ENCODE measurements around the gene ATRIP.

Gene ATRIP

GRCh38 chr3:48435223-48435595, 11.3 kb upstream of the ATRIP start:
- Histone ChIP-seq H3K9ac (ENCODE audit: low read depth, low read length) (no peak overlapping the region), H3K36me3 (ENCODE audit: insufficient read depth, low read depth, low read length) (peaks cover 36% of the 10 kb centered on the region), H3K4me1 (ENCODE audit: insufficient read depth, low read length) (peaks cover 10% of the 10 kb centered on the region; the same call in 1 of the 2 replicates)

GRCh38 chr3:48435774-48436476, 10.6 kb upstream of the ATRIP start:
- H3K9me3 ChIP-seq (ENCODE audit: insufficient read depth, low read depth, low read length) = no peaks in the 10 kb centered on the region
- no peak overlapping the region for H3K9ac ChIP-seq (ENCODE audit: low read depth, low read length)
- no peak overlapping the region for H3K27ac ChIP-seq (ENCODE audit: low read length)

More at GRCh38 chr3:48435223-48435595, 11.3 kb upstream of the ATRIP start:
- Histone ChIP-seq H3K4me3 (ENCODE audit: low read length) (no peak overlapping the region), H3K27ac (ENCODE audit: low read length) (no peak overlapping the region), H3K9me3 (ENCODE audit: insufficient read depth, low read depth, low read length) (no peaks in the 10 kb centered on the region), H3K27me3 (ENCODE audit: insufficient read depth, low read length) (no peaks in the 10 kb centered on the region)

GRCh38 chr3:48436477-48436787, 10.1 kb upstream of the ATRIP start:
- no peak overlapping the region for H3K4me3 ChIP-seq (ENCODE audit: low read length)
- peaks cover 33% of the 10 kb centered on the region for H3K36me3 ChIP-seq (ENCODE audit: insufficient read depth, low read depth, low read length)
- H3K4me1 ChIP-seq (ENCODE audit: insufficient read depth, low read length) = 0 out of 2 replicates have a peak, but pooled peaks cover 2% of the 10 kb centered on the region
- no peaks in the 10 kb centered on the region for H3K9me3 ChIP-seq (ENCODE audit: insufficient read depth, low read depth, low read length)
- H3K27me3 ChIP-seq (ENCODE audit: insufficient read depth, low read length) = no peaks in the 10 kb centered on the region
- H3K9ac ChIP-seq (ENCODE audit: low read depth, low read length) = no peak overlapping the region
- no peak overlapping the region for H3K27ac ChIP-seq (ENCODE audit: low read length)

More at GRCh38 chr3:48435774-48436476, 10.6 kb upstream of the ATRIP start:
- Histone ChIP-seq H3K4me1 (ENCODE audit: insufficient read depth, low read length) (peaks cover 2% of the 10 kb centered on the region; the same call in 1 of the 2 replicates), H3K4me3 (ENCODE audit: low read length) (no peak overlapping the region), H3K36me3 (ENCODE audit: insufficient read depth, low read depth, low read length) (peaks cover 36% of the 10 kb centered on the region), H3K27me3 (ENCODE audit: insufficient read depth, low read length) (no peaks in the 10 kb centered on the region)

GRCh38 chr3:48436855-48437254, 9.7 kb upstream of the ATRIP start:
- H3K4me1 ChIP-seq (ENCODE audit: insufficient read depth, low read length) = 0 out of 2 replicates have a peak, but pooled peaks cover 4% of the 10 kb centered on the region
- no peak overlapping the region for H3K4me3 ChIP-seq (ENCODE audit: low read length)
- H3K27me3 ChIP-seq (ENCODE audit: insufficient read depth, low read length) = no peaks in the 10 kb centered on the region
- no peaks in the 10 kb centered on the region for H3K9me3 ChIP-seq (ENCODE audit: insufficient read depth, low read depth, low read length)
- H3K9ac ChIP-seq (ENCODE audit: low read depth, low read length) = no peak overlapping the region
- no peak overlapping the region for H3K27ac ChIP-seq (ENCODE audit: low read length)
- H3K36me3 ChIP-seq (ENCODE audit: insufficient read depth, low read depth, low read length) = peaks cover 33% of the 10 kb centered on the region

- Histone ChIP-seq H3K27ac (ENCODE audit: low read length) (no peak overlapping the region), H3K4me1 (ENCODE audit: insufficient read depth, low read length) (0 out of 2 replicates have a peak, but pooled peaks cover 4% of the 10 kb centered on the region), H3K4me3 (ENCODE audit: low read length) (no peak overlapping the region), H3K9ac (ENCODE audit: low read depth, low read length) (no peak overlapping the region), H3K9me3 (ENCODE audit: insufficient read depth, low read depth, low read length) (no peaks in the 10 kb centered on the region), H3K36me3 (ENCODE audit: insufficient read depth, low read depth, low read length) (peaks cover 35% of the 10 kb centered on the region), H3K27me3 (ENCODE audit: insufficient read depth, low read length) (no peaks in the 10 kb centered on the region)
Observed at GRCh38 chr3:48437812-48438211, 8.7 kb upstream of the ATRIP start.

GRCh38 chr3:48439820-48440589, 6.5 kb upstream of the ATRIP start, which contains the start of the genes CCDC51 and TMA7:
Gene CCDC51, minus strand, starts transcription at chr3:48440119. Its CDS starts 4,991 bp downstream, at chr3:48435128.
Gene TMA7, plus strand, starts transcription at chr3:48440257. Its CDS starts 40 bp downstream, at chr3:48440297.
- Histone ChIP-seq H3K4me1 (ENCODE audit: insufficient read depth, low read length) (0 out of 2 replicates have a peak, but pooled peaks cover 4% of the 10 kb centered on the region), H3K36me3 (ENCODE audit: insufficient read depth, low read depth, low read length) (peaks cover 36% of the 10 kb centered on the region)

GRCh38 chr3:48440590-48440958, 6.0 kb upstream of the ATRIP start:
- peak overlapping the region; percentile 31 for H3K27ac ChIP-seq (ENCODE audit: low read length)
- H3K27me3 ChIP-seq (ENCODE audit: insufficient read depth, low read length) = no peaks in the 10 kb centered on the region
- peak overlapping the region; percentile 97 for H3K4me3 ChIP-seq (ENCODE audit: low read length)
- 0 out of 2 replicates have a peak, but pooled peaks cover 4% of the 10 kb centered on the region for H3K4me1 ChIP-seq (ENCODE audit: insufficient read depth, low read length)
- no peaks in the 10 kb centered on the region for H3K9me3 ChIP-seq (ENCODE audit: insufficient read depth, low read depth, low read length)
- H3K36me3 ChIP-seq (ENCODE audit: insufficient read depth, low read depth, low read length) = peaks cover 36% of the 10 kb centered on the region
- H3K9ac ChIP-seq (ENCODE audit: low read depth, low read length) = peak overlapping the region; percentile 96

More at GRCh38 chr3:48439820-48440589, 6.5 kb upstream of the ATRIP start, which contains the start of the genes CCDC51 and TMA7:
- H3K27ac ChIP-seq (ENCODE audit: low read length) = peak within 1 kb of the TSS; percentile 35
- H3K9me3 ChIP-seq (ENCODE audit: insufficient read depth, low read depth, low read length) = no peaks in the 10 kb centered on the region
- H3K9ac ChIP-seq (ENCODE audit: low read depth, low read length) = peak within 1 kb of the TSS; percentile 96
- H3K4me3 ChIP-seq (ENCODE audit: low read length) = peak within 1 kb of the TSS; percentile 97
- no peaks in the 10 kb centered on the region for H3K27me3 ChIP-seq (ENCODE audit: insufficient read depth, low read length)

GRCh38 chr3:48441940-48442339, 4.6 kb upstream of the ATRIP start:
- Histone ChIP-seq H3K4me3 (ENCODE audit: low read length) (peak overlapping the region; percentile 97), H3K9me3 (ENCODE audit: insufficient read depth, low read depth, low read length) (no peaks in the 10 kb centered on the region), H3K9ac (ENCODE audit: low read depth, low read length) (peak overlapping the region; percentile 23), H3K36me3 (ENCODE audit: insufficient read depth, low read depth, low read length) (peaks cover 36% of the 10 kb centered on the region), H3K27me3 (ENCODE audit: insufficient read depth, low read length) (no peaks in the 10 kb centered on the region), H3K27ac (ENCODE audit: low read length) (no peak overlapping the region), H3K4me1 (ENCODE audit: insufficient read depth, low read length) (0 out of 2 replicates have a peak, but pooled peaks cover 4% of the 10 kb centered on the region)

GRCh38 chr3:48445277-48445882, 1.2 kb upstream of the ATRIP start:
- Histone ChIP-seq H3K27ac (ENCODE audit: low read length) (no peak overlapping the region), H3K9me3 (ENCODE audit: insufficient read depth, low read depth, low read length) (no peaks in the 10 kb centered on the region), H3K27me3 (ENCODE audit: insufficient read depth, low read length) (no peaks in the 10 kb centered on the region), H3K4me3 (ENCODE audit: low read length) (peak overlapping the region; percentile 99), H3K9ac (ENCODE audit: low read depth, low read length) (peak overlapping the region; percentile 95; the same call in 1 of the 2 replicates), H3K36me3 (ENCODE audit: insufficient read depth, low read depth, low read length) (peaks cover 43% of the 10 kb centered on the region), H3K4me1 (ENCODE audit: insufficient read depth, low read length) (peaks cover 10% of the 10 kb centered on the region)

- H3K9ac ChIP-seq (ENCODE audit: low read depth, low read length) = peak overlapping the region; percentile 95
- peaks cover 10% of the 10 kb centered on the region for H3K4me1 ChIP-seq (ENCODE audit: insufficient read depth, low read length)
- H3K27ac ChIP-seq (ENCODE audit: low read length) = no peak overlapping the region
- no peaks in the 10 kb centered on the region for H3K9me3 ChIP-seq (ENCODE audit: insufficient read depth, low read depth, low read length)
- peaks cover 49% of the 10 kb centered on the region for H3K36me3 ChIP-seq (ENCODE audit: insufficient read depth, low read depth, low read length)
- no peaks in the 10 kb centered on the region for H3K27me3 ChIP-seq (ENCODE audit: insufficient read depth, low read length)
- H3K4me3 ChIP-seq (ENCODE audit: low read length) = peak overlapping the region; percentile 99
Observed at GRCh38 chr3:48446043-48446424, 503 bp upstream of the ATRIP start.

GRCh38 chr3:48451270-48451669, 4.7 kb downstream of the ATRIP start:
- no peak overlapping the region for H3K27ac ChIP-seq (ENCODE audit: low read length)
- H3K9me3 ChIP-seq (ENCODE audit: insufficient read depth, low read depth, low read length) = no peaks in the 10 kb centered on the region
- H3K4me1 ChIP-seq (ENCODE audit: insufficient read depth, low read length) = peaks cover 5% of the 10 kb centered on the region
- no peaks in the 10 kb centered on the region for H3K27me3 ChIP-seq (ENCODE audit: insufficient read depth, low read length)
- H3K9ac ChIP-seq (ENCODE audit: low read depth, low read length) = no peak overlapping the region
- H3K4me3 ChIP-seq (ENCODE audit: low read length) = no peak overlapping the region
- peaks cover 65% of the 10 kb centered on the region for H3K36me3 ChIP-seq (ENCODE audit: insufficient read depth, low read depth, low read length)

All from iPS-20b (cell line).